PFSK-1 (cell line): ENCODE measurements around the gene CERS6.

Source experiments
- FOXP2 ChIP-seq: optimal IDR thresholded peaks from 2 replicates; pipeline ENCODE3; 2011; ENCODE audit warnings: borderline replicate concordance, control low read depth, inconsistent platforms; ENCODE audit not compliant: insufficient read depth; ENCODE audit errors: extremely low read length, extremely low read depth
- POLR2AphosphoS5 ChIP-seq: IDR thresholded peaks from 2 replicates; pipeline ENCODE4 v1.6.1; 2012; ENCODE audit warnings: low read depth, mild to moderate bottlenecking, control low read depth, low read length, moderate library complexity
- SIN3A ChIP-seq: IDR thresholded peaks from 2 replicates; pipeline ENCODE4 v1.6.1; 2012; ENCODE audit warnings: mild to moderate bottlenecking, low read length, moderate library complexity, borderline replicate concordance; ENCODE audit not compliant: insufficient read depth
- TAF1 ChIP-seq: IDR thresholded peaks from 2 replicates; pipeline ENCODE4 v1.6.1; 2012; ENCODE audit warnings: low read length, control low read depth, borderline replicate concordance; ENCODE audit not compliant: insufficient read depth
- TF ChIP-seq, protein P1 (sequence below), 2 experiments: IDR thresholded peaks; 2 replicates each; pipeline versions ENCODE4 v1.6.1 to v1.8.0; 2011 to 2012; ENCODE audit warnings: low read depth in 2 of 2, low read length in 2 of 2, control low read depth in 1 of 2, inconsistent platforms in 1 of 2, mild to moderate bottlenecking in 1 of 2, moderate library complexity in 1 of 2; ENCODE audit not compliant: insufficient read depth in 1 of 2

CERS6 gene

DNA sequence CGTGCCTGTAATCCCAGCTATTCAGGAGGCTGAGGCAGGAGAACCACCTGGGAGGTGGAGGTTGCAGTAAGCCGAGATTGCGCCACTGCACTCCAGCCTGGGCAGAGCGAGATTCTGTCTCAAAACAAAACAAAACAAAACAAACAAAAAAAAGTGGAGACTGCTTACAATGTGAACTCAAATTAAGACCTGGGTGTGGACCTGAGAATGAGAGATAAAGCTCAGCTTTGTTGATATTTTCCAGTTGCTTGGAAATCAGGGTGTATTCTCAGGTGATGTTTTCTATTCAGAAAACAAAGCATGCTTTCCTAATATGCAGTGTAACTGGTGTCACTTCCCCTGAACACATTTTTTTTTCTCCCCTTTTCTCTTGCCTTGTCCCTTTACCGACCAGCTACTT is 5.3 kb upstream of the CERS6 start:
- TF ChIP-seq, protein P1, sequence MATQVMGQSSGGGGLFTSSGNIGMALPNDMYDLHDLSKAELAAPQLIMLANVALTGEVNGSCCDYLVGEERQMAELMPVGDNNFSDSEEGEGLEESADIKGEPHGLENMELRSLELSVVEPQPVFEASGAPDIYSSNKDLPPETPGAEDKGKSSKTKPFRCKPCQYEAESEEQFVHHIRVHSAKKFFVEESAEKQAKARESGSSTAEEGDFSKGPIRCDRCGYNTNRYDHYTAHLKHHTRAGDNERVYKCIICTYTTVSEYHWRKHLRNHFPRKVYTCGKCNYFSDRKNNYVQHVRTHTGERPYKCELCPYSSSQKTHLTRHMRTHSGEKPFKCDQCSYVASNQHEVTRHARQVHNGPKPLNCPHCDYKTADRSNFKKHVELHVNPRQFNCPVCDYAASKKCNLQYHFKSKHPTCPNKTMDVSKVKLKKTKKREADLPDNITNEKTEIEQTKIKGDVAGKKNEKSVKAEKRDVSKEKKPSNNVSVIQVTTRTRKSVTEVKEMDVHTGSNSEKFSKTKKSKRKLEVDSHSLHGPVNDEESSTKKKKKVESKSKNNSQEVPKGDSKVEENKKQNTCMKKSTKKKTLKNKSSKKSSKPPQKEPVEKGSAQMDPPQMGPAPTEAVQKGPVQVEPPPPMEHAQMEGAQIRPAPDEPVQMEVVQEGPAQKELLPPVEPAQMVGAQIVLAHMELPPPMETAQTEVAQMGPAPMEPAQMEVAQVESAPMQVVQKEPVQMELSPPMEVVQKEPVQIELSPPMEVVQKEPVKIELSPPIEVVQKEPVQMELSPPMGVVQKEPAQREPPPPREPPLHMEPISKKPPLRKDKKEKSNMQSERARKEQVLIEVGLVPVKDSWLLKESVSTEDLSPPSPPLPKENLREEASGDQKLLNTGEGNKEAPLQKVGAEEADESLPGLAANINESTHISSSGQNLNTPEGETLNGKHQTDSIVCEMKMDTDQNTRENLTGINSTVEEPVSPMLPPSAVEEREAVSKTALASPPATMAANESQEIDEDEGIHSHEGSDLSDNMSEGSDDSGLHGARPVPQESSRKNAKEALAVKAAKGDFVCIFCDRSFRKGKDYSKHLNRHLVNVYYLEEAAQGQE (IDR thresholded peaks at IDR 0.05; ENCODE audit: insufficient read depth in 1 of 2, low read depth in 2 of 2, low read length in 2 of 2) = no peak
- no peak for TF ChIP-seq SIN3A
- TF ChIP-seq FOXP2 = no peak
- TF ChIP-seq TAF1 = no peak
- TF ChIP-seq POLR2AphosphoS5 = no peak

DNA sequence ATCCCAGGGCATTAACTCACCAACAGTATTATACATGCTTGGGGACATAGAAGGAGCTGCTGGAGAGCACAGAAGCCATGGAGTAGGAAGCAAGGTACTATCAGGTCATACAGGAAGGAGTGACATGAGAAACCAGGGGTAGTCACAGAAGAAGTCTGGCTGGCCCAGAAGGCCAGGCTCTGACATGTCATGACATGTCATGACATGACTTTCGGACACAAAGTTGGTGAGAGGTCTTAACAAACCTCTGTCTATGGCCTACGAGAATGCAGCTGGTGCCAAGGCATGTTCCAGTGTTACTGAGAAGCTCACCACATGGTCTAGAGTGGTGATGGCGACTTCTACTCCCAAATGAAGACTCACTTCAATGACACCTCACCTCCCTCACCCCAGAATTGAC is 3.3 kb upstream of the CERS6 start:
- no peak for TF ChIP-seq POLR2AphosphoS5
- no peak for TF ChIP-seq TAF1
- TF ChIP-seq, protein P1 (IDR thresholded peaks at IDR 0.05; ENCODE audit: insufficient read depth in 1 of 2, low read depth in 2 of 2, low read length in 2 of 2) = no peak
- no peak for TF ChIP-seq SIN3A
- no peak for TF ChIP-seq FOXP2

DNA sequence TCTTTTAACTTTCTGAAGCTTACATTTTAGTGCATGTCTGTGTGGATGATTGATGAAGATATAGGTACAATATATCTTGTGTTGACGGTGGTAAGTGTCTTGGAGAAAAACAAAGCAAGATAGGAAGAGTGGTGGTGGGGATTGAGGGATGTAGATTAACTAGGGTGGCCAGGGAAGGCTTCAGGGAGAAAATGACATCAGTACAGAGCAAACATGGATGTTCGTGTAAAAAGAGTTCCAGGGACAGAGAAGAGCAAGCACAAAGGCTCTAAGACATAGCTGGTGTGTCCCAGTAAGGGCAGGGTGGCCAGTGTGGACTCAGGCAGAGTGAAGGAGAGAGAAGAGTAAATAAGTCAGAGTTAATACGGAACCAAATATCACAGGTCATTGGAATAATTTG is 2.7 kb upstream of the CERS6 start:
- TF ChIP-seq POLR2AphosphoS5 (no peak), FOXP2 (no peak), TAF1 (no peak), SIN3A (no peak)
- TF ChIP-seq, protein P1 (IDR thresholded peaks at IDR 0.05; ENCODE audit: insufficient read depth in 1 of 2, low read depth in 2 of 2, low read length in 2 of 2) = no peak

DNA sequence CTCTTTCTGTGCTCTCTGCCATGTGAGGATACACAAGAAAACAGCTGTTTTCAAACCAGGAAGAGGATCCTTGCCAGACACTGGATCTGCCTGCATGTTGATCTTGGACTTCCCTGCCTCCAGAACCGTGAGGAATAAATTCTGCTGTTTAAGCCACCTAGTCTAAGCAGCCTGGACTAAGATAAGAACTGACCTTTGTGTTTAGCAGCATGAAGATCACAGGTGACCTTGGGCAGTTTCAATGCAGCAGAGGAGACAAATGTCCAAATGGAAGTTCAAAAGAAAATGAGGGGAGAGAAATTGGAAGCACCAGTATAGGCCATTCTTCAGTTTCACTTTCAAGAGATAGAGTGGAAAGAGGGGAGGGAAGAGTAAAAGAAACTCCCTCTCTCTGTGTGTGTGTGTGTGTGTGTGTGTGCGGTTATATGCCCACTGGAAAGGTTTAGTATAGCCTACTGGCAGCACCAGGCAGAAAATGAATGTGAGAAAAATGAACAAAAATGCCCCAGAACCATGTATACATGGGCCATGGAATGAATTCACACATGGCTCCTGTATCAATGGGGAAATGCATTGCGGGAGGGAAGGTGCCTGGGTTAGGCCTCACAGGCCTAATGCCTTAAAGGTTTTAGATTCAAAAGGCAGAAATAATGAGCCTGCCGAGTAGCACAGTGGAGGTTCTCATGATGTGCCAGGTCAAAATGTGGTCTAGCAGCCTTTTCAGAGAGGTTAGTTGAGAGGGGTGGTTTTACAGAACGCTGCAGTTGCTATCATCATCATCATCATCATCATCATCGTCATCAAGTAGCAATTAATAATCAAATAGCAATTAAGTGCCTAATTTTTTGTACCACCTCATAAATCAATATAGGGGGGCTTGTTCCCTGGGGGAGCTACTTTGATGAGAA is 1.1 kb upstream of the CERS6 start:
- TF ChIP-seq SIN3A (no peak), POLR2AphosphoS5 (no peak), TAF1 (no peak), FOXP2 (no peak)
- TF ChIP-seq, protein P1 (IDR thresholded peaks at IDR 0.05; ENCODE audit: insufficient read depth in 1 of 2, low read depth in 2 of 2, low read length in 2 of 2) = no peak
